ENCODE data around the gene LLPH.

LLPH gene

DNA sequence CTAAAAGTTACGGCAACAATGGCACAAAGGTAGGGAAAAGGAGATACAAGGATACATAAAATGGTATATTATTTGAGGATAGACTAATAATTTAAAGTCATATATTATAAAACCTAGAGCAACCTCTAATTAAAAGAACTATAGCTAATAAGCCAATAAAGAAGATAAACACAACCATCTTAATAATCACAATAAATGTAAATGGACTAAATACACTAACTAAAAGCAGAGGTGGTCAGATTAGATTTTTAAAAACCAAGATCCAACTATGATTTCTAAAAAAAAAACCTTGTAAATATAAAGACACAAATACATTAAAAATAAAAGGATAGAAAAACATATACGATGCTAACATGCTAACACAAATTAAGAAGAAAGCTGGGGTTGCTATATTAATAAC, 10.7 kb upstream of the LLPH start:
- no peak for DNase-seq

DNA sequence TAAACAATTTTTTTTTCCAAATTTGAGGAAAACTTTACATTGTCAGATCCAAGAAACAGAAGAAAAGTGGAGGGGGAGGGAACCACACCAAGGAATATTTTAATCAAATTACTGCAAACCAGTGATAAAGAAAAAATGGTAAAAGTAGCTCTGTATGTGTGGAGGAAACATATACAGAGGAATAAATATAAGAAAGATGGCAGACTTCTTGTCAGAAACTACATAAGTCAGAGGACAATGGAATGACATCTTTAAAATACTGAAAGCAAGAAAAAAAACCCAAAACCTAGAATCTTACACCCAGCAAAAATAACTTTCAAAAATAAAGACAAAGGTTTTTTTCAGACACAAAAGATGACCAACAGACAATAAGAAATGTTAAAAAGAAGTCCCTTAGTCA, 10.2 kb upstream of the LLPH start:
- DNase-seq, result no peak

GRCh38 chr12:66139328-66139727, 8.8 kb upstream of the LLPH start:
- DNase-seq, result no peak

DNA sequence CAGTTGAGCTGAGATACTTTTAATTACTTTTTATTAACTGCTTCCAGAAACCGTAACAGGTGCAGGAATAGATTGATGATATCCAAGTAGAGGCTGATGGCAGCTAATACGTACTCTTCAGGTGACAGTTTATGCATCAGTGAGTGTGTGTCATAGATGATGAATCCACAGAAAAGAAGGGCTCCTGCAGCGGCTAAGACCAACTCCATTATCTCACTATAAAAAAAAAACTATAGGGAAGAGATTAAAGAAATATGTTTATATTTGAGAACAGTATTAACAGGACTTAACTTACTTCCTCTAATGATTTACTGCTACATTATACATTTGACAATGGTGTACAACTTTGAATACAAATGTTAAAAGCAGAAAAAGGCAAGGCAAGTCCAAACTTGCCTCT, 7.4 kb upstream of the LLPH start:
- DNase-seq, result no peak

- DNase-seq, result no peak
Observed at GRCh38 chr12:66132408-66132807, 1.9 kb upstream of the LLPH start.

- no peak for DNase-seq
Observed at GRCh38 chr12:66131067-66131688, 628 bp upstream of the LLPH start.

DNA sequence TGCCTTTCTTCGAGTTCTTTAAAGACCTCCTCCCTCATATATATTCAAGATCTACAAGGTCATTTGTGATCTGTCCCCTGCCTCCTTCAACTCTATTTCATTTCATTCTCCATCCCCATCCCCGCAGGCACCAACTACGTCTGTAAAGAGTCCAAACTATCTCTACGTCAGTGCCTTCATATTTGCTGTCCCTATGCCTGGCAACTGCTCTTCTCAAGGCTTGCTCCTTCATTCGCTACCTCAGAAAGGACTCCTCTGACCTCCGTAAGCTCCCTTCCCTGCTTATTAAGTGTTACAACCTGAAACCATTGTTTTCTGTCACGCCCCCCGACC, 650 bp downstream of the LLPH start:
- peak; percentile 3 for DNase-seq

GRCh38 chr12:66127650-66128049, 2.9 kb downstream of the LLPH start:
- no peak for DNase-seq

DNA sequence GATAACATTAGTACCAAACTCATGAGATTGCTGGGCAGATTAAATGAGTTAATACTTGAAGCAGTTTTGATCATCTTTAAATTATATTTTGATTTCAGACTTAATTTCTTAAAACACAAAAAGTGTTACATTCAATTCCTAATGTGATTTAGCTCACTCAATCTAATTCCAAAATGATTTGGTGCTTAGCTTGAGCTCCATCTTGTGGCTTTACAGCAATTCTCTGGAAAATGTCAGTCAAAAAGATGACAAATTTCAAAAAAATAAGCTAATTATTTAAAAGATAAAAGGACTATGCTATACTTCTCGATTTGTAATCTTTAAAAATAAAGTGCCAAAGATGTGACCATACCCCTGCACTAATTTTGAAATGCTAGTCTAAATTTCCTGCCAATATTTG, 10.1 kb downstream of the LLPH start:
- no peak for DNase-seq

GRCh38 chr12:66119870-66120241, 10.7 kb downstream of the LLPH start:
- DNase-seq, result no peak

DNA sequence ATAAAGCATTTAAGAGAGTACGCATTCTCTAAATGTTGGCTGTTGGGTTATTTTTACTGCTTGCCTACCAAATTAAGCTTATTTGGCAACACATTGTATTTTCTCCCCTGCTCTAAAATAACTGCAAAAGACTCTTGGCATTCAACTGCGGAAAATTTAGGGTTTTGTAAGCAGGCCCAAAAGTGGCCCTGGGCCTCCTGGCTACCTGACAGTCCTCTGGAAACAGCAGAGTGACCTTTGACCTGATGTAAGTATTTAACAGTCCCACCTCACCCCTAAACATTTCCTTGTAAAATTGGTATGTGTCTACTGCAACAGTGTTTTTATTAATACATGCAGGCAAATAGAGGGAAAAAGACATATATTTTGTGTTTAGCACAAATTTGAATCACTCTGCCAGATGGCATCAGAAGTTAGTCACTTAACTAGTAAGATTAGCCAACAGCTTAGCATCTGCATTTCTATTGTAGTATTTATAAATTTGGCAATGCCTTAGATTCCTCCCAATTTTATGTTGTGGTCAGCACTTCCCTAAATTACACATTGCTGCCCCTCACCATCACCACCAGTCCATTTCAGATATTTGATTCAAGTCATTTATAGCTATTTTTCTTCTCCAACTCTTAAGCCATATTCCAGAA, 11.2 kb downstream of the LLPH start:
- no peak for DNase-seq

- no peak for DNase-seq
Observed at GRCh38 chr12:66118240-66118891, 12.2 kb downstream of the LLPH start.

DNA sequence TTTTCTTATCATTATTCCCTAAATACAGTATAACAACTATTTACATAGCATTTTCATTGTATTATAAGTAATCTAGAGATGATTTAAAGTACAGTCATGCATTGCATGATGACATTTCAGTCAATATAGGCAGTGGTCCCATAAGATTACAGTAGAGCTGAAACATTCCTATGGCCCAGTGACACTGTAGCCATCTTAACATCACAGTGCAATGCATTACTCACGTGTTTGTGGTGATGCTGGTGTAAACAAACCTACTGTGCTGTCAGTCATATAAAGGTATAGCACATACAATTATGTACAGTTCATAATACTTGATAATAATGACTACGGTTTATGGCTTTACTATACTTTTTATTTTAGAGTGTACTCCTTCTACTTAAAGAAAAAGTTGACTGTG, 13.3 kb downstream of the LLPH start:
- DNase-seq, result no peak

GRCh38 chr12:66115071-66115600, 15.4 kb downstream of the LLPH start:
- no peak for DNase-seq

- DNase-seq, result no peak
Observed at GRCh38 chr12:66113471-66113870, 17.1 kb downstream of the LLPH start.

- no peak for DNase-seq
Observed at GRCh38 chr12:66111605-66112004, 18.9 kb downstream of the LLPH start.

GRCh38 chr12:66109056-66109455, 21.5 kb downstream of the LLPH start:
- no peak for DNase-seq

DNA sequence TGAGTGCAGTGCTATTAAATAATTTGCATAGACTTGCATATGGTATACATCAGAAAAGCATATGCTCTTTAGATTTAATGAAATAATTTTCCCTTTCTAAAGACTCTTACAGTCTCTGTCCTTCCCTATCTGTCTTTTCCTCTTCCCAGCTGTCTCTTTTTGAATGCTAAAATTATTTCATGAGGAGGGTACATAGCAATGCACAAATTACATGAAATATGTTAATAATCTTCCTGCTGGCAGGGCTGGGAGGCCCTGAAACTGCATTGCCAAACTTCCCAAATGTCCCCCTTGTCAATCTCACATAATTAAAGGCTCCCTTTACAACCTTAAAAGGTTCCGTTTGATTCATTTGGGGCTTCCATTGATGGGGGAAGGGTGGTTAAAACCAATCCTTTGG, 22.2 kb downstream of the LLPH start:
- no peak for DNase-seq

DNA sequence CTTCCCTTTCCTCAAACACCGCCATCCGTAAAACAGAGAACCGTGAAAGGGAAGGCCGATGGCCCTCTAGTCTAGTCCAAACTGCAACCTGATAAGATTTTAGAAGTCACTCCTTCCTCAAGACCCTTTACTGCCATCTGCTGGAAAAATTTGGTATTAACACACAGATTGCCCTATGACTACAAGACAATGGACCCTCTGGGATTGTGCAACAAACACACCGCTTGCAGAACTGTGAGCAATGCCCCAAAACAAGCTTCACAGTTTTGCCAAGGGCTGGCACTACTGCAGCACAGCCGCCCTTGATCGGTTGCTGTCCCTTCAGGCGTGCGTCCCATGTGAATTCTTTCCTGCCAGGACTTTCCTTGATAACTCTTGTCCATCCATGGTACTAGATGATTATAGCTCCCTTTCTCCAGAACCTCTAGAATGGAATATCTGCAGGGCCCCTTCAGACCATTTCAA, 23.1 kb downstream of the LLPH start:
- peak; percentile 51 for DNase-seq

- no peak for DNase-seq
Observed at GRCh38 chr12:66103016-66103913, 27.3 kb downstream of the LLPH start.

- DNase-seq, result no peak
Observed at GRCh38 chr12:66092559-66093269, 37.8 kb downstream of the LLPH start.

DNA sequence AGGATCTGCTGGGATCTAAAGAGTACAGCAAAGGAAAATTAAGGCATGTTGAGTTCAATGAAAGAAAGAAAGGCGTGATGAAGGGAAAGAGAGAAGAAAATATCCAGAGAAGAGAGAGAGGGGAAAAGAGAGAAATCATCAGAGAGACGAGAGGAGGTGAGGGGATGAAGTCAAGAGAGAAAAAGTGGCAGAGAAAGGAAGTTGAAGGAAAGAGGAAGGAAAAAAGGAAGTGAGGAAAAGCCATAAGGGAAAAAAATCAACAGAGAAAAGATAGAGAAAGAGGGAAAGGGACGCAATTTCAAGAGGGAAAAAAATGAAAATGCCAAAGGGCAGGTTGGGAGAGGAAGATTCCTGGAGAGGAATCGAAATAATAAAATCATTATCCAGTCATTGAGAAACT, 40.4 kb downstream of the LLPH start:
- no peak for DNase-seq
